ENCODE measurements around the gene MEN1.

DNA sequence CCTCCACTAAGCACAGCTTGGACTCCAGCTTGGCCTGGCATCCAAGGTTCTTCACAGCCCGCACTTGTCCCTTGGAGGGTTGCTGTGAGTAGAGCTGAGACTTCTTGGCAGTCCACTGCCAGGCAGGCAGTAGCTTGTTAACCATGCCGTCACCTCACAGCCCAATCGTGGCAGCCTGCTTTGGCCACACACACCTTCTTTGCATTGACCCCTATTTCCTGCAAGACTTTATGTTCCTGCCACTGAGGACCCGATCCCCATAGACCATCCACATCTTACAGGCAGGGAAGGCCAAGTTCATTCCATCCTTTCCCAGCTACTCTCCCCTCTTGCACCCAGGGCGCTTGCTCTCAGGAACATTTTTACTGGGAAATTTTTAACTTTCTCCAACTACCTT, 48.1 kb downstream of the MEN1 start:
- TF ChIP-seq, protein P1, sequence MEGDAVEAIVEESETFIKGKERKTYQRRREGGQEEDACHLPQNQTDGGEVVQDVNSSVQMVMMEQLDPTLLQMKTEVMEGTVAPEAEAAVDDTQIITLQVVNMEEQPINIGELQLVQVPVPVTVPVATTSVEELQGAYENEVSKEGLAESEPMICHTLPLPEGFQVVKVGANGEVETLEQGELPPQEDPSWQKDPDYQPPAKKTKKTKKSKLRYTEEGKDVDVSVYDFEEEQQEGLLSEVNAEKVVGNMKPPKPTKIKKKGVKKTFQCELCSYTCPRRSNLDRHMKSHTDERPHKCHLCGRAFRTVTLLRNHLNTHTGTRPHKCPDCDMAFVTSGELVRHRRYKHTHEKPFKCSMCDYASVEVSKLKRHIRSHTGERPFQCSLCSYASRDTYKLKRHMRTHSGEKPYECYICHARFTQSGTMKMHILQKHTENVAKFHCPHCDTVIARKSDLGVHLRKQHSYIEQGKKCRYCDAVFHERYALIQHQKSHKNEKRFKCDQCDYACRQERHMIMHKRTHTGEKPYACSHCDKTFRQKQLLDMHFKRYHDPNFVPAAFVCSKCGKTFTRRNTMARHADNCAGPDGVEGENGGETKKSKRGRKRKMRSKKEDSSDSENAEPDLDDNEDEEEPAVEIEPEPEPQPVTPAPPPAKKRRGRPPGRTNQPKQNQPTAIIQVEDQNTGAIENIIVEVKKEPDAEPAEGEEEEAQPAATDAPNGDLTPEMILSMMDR (IDR thresholded peaks at IDR 0.05), result no peak
- TF ChIP-seq POLR2A (IDR thresholded peaks at IDR 0.05), result no peak
- TF ChIP-seq POLR2AphosphoS5 (IDR thresholded peaks at IDR 0.05), result no peak
